Mammary epithelial cell (primary cell): Measurements from ENCODE around the gene FOXF1.

Experiments
- CTCF ChIP-seq, 2 donors: IDR thresholded peaks in 1 of 2; conservative IDR thresholded peaks in 1 of 2; 2 replicates each; pipeline ENCODE4 v1.5.1; 2011 to 2012; ENCODE audit warnings: inconsistent platforms in 2 of 2, low read length in 2 of 2, mild to moderate bottlenecking in 2 of 2, control low read depth in 1 of 2, low read depth in 1 of 2; ENCODE audit not compliant: insufficient read depth in 1 of 2; ENCODE audit errors: extremely low read depth in 1 of 2
- EZH2 ChIP-seq: IDR thresholded peaks from 2 replicates; pipeline ENCODE4 v1.6.1; 2012; ENCODE audit warnings: low read length, inconsistent platforms, borderline replicate concordance

DNA sequence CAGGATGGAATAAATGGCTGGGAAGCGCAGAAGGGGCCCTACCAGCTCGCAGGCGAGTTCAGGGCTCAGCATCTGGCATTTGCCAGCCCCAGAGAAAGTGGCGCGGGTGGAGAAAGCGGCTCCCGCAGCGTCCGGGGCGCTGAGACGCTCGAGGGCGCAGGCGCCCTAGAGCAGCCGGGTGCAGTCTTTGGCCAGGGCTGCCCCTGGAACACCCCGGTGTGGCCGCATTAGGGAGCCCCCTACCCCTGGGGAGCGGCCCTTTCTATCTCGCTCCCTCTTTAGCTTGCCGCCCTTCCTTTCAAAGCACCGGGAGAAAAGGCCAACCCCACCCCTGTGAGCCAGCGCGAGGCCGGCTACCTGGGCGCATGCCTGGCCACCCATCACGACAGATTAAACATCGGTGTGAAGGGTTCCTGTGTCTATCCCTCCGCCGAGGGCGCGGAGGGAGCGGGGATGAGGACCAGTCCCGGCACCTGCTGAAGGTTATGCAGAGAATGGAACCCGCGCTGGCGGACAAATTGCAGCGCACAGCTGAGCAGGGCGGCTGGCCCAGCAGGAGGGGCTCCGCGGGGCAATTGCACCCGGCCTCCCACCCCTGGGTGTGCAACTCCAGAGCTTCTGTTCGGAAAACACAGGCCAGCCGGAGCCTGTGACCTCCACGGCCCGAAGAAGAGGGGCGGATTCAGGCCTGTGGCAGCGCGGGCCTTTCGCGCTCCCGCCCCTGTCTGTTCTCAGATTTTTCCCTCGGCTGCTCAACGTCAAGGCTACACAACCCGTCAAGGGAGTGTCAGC is 15.6 kb upstream of the FOXF1 start:
- TF ChIP-seq EZH2 = no peak
- TF ChIP-seq CTCF (conservative IDR thresholded peaks at IDR 0.05 in 1 of 2, IDR thresholded peaks at IDR 0.05 in 1 of 2; ENCODE audit: extremely low read depth in 1 of 2, insufficient read depth in 1 of 2, low read depth in 1 of 2, low read length in 2 of 2) = no peak
